ENCODE measurements around the gene MRPS27. TPM values are rescaled to one million over a fixed set of nuclear protein-coding genes. Genes with fewer than 3 reads are reported as not detected.
A peak's percentile ranks its signal among the peaks of the same experiment; 100 is the strongest.

MRPS27 gene
- total RNA-seq, 2 donors from 2014 or later, result 42.9 to 58.8 TPM

- Histone ChIP-seq H3K9me3 (no peaks in the 10 kb centered on the region), H3K4me3 (no peak overlapping the region), H3K27me3 (replicated peaks; ENCODE audit: insufficient read depth) (no peaks in the 10 kb centered on the region), H3K27ac (no peak overlapping the region), H3K36me3 (no peaks in the 10 kb centered on the region), H3K4me1 (ENCODE audit: control insufficient read depth in 1 of 2, low read depth in 2 of 2) (peaks cover 0 to 10% of the 10 kb centered on the region in 2 donors)
- DNase-seq (ENCODE audit: low spot score) (no peak), ATAC-seq (ENCODE audit: insufficient number of reproducible peaks, low FRiP score, low read depth) (no peak)
- TF ChIP-seq, protein P1, sequence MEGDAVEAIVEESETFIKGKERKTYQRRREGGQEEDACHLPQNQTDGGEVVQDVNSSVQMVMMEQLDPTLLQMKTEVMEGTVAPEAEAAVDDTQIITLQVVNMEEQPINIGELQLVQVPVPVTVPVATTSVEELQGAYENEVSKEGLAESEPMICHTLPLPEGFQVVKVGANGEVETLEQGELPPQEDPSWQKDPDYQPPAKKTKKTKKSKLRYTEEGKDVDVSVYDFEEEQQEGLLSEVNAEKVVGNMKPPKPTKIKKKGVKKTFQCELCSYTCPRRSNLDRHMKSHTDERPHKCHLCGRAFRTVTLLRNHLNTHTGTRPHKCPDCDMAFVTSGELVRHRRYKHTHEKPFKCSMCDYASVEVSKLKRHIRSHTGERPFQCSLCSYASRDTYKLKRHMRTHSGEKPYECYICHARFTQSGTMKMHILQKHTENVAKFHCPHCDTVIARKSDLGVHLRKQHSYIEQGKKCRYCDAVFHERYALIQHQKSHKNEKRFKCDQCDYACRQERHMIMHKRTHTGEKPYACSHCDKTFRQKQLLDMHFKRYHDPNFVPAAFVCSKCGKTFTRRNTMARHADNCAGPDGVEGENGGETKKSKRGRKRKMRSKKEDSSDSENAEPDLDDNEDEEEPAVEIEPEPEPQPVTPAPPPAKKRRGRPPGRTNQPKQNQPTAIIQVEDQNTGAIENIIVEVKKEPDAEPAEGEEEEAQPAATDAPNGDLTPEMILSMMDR (IDR thresholded peaks at IDR 0.05), result peak; percentile 18
Observed at GRCh38 chr5:72314571-72315172, 5.4 kb downstream of the MRPS27 start.

GRCh38 chr5:72313141-72313540 lies 6.9 kb downstream of the MRPS27 start:
- no peak overlapping the region for H3K4me3 ChIP-seq
- DNase-seq (ENCODE audit: low spot score) (no peak), ATAC-seq (ENCODE audit: insufficient number of reproducible peaks, low FRiP score, low read depth) (no peak)
- no peaks in the 10 kb centered on the region for H3K27me3 ChIP-seq (replicated peaks; ENCODE audit: insufficient read depth)
- no peaks in the 10 kb centered on the region for H3K4me1 ChIP-seq (ENCODE audit: control insufficient read depth in 1 of 2, low read depth in 2 of 2)
- no peaks in the 10 kb centered on the region for H3K36me3 ChIP-seq
- H3K9me3 ChIP-seq, result no peaks in the 10 kb centered on the region
- H3K27ac ChIP-seq, result no peak overlapping the region
- TF ChIP-seq, protein P1 (IDR thresholded peaks at IDR 0.05), result no peak

DNA sequence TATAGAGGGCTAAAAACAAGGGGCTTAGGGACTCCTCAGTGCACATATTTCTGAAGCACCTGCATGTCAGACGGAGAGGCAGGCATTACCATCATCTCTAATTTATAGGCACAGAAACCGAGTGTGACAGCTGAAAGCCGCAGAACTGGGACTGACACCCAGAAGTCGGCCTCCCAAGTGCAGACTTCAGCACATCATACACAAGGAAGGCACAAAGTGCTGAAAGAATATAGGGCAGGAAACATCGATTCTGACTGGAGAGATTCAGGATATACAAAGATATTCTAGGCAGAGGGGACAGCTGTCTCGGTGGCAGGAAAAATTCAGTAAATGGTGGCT lies 11.2 kb downstream of the MRPS27 start:
- H3K27ac ChIP-seq, result peak overlapping the region; percentile 2 to 87
- no peaks in the 10 kb centered on the region for H3K36me3 ChIP-seq
- ATAC-seq (ENCODE audit: insufficient number of reproducible peaks, low FRiP score, low read depth), result no peak
- TF ChIP-seq, protein P1 (IDR thresholded peaks at IDR 0.05), result no peak
- no peaks in the 10 kb centered on the region for H3K9me3 ChIP-seq
- no peak overlapping the region for H3K4me3 ChIP-seq
- H3K27me3 ChIP-seq (replicated peaks; ENCODE audit: insufficient read depth), result no peaks in the 10 kb centered on the region
- H3K4me1 ChIP-seq (ENCODE audit: control insufficient read depth in 1 of 2, low read depth in 2 of 2), result peaks cover 5 to 30% of the 10 kb centered on the region in 2 donors
- no peak for DNase-seq (ENCODE audit: low spot score)

DNA sequence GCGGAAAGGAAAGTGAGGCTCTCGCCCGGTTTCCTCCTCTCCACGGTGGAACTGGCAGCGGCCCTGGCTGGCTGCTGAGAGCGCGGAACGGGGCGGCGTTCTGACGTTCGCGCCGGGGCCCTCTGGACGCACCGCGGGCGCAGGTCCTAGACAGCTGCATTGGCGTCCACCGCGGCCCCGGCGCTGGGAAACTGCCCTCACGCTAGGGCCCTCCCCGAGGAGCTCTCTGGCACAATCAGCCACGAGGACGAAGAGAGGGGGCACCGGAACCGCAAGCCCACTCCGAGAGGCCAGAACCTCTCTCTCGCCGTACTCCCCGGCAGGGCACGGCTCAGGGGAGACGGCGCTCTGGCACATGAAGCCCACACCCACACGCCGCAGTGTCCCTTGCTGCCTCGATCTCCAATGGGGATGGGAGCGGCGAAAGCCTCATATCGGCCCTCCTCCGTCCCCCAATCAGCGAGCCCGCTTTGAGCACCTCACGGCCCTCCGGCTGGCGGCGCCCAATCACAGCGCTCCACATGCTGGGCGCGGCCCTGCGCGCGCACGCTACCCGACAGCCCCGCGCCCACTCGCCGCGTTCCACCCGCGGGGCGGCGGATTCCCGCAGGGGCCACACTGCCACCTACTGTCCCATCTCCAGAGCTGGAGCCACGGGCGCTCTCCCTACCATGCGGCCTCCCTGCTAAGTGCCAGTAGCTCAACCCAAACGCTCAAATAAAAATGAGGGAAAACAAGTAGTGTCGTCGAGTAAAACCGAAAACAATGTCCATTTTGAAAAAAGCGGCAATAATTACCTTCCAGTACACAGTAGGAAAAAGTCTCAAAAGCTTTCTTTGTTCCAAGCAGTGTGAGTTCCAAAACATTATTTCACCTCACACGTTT lies 11.8 kb downstream of the MRPS27 start:
- Histone ChIP-seq H3K4me3 (peak overlapping the region; percentile 79), H3K4me1 (ENCODE audit: control insufficient read depth in 1 of 2, low read depth in 2 of 2) (peaks cover 5 to 30% of the 10 kb centered on the region in 2 donors), H3K27me3 (replicated peaks; ENCODE audit: insufficient read depth) (no peaks in the 10 kb centered on the region), H3K27ac (peak overlapping the region; percentile 87 to 89), H3K36me3 (no peaks in the 10 kb centered on the region), H3K9me3 (no peaks in the 10 kb centered on the region)
- peak; percentile 98 for ATAC-seq (ENCODE audit: insufficient number of reproducible peaks, low FRiP score, low read depth)
- TF ChIP-seq, protein P1 (IDR thresholded peaks at IDR 0.05), result peak; percentile 87
- peak; percentile 93 for DNase-seq (ENCODE audit: low spot score)

DNA sequence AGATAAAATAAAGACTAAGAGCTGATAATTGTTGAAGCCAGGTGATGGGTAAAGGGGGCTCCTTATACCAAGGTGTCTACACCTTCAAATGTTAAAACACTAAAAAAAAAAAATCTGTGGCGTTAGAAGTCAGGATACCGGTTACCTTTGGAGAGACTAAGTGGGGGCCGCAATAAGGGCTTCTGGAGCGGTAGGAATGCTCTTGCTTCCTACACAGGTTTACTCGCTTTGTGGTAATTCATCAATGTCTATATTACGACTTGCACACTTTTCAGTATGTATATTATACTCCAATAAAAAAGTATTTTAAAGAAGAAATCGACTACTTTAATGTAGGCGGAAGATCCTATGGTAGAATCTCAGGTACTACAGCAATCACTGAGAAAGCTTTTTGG lies 12.5 kb downstream of the MRPS27 start:
- DNase-seq (ENCODE audit: low spot score) (no peak), ATAC-seq (ENCODE audit: insufficient number of reproducible peaks, low FRiP score, low read depth) (no peak)
- H3K27ac ChIP-seq, result peak overlapping the region; percentile 87 to 89
- TF ChIP-seq, protein P1 (IDR thresholded peaks at IDR 0.05), result no peak
- no peaks in the 10 kb centered on the region for H3K27me3 ChIP-seq (replicated peaks; ENCODE audit: insufficient read depth)
- no peaks in the 10 kb centered on the region for H3K9me3 ChIP-seq
- H3K4me3 ChIP-seq, result peak overlapping the region; percentile 79
- H3K4me1 ChIP-seq (ENCODE audit: control insufficient read depth in 1 of 2, low read depth in 2 of 2), result peaks cover 5 to 30% of the 10 kb centered on the region in 2 donors
- H3K36me3 ChIP-seq, result no peaks in the 10 kb centered on the region
